Suprapubic skin (tissue), 4 donors: ENCODE results near the gene RBBP8.

ENCODE experiments used
- EP300 ChIP-seq: sonication (generic); formaldehyde crosslinking; IDR thresholded peaks from one replicate; pipeline ENCODE4 v1.6.1; 2017; ENCODE audit warnings: antibody characterized with exemption
- POLR2A ChIP-seq, 2 donors: fragments of 450-650 bp; IDR thresholded peaks; one replicate each; pipeline ENCODE4 v1.6.1; 2017; ENCODE audit warnings: antibody characterized with exemption in 2 of 2, mild to moderate bottlenecking in 2 of 2, moderate library complexity in 2 of 2
- POLR2AphosphoS5 ChIP-seq, 3 donors: sonication (generic); formaldehyde crosslinking; IDR thresholded peaks; one replicate each; pipeline ENCODE4 v1.6.1; 2017; ENCODE audit warnings: antibody characterized with exemption in 3 of 3
- TF ChIP-seq, protein P1 (sequence below), 2 donors: fragments of 200-600 bp in 1 of 2; fragments of 450-650 bp in 1 of 2; sonication (generic) in 1 of 2; IDR thresholded peaks; one replicate each; pipeline ENCODE4 v1.5.1; 2016 to 2019; ENCODE audit warnings: antibody characterized with exemption in 2 of 2, mild to moderate bottlenecking in 1 of 2, moderate library complexity in 1 of 2

DNA sequence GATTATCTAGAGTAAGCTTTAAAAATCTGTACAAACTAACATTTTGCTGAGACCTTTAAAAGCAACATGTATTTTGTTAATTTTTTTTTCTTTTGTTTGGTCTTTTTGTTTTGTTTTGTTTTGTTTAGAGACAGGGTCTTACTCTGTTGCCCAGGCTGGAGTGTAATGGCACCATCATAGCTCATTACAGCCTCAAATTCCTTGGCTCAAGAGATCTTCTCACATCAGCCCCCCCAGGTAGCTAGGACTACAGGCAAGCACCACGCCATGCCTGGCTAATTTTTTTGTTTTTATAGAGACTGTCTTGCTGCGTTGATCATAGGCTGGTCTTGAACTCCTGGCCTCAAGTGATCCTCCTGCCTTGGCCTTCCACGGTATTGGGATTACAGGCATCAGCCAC lies 23.1 kb downstream of the RBBP8 start:
- TF ChIP-seq, protein P1, sequence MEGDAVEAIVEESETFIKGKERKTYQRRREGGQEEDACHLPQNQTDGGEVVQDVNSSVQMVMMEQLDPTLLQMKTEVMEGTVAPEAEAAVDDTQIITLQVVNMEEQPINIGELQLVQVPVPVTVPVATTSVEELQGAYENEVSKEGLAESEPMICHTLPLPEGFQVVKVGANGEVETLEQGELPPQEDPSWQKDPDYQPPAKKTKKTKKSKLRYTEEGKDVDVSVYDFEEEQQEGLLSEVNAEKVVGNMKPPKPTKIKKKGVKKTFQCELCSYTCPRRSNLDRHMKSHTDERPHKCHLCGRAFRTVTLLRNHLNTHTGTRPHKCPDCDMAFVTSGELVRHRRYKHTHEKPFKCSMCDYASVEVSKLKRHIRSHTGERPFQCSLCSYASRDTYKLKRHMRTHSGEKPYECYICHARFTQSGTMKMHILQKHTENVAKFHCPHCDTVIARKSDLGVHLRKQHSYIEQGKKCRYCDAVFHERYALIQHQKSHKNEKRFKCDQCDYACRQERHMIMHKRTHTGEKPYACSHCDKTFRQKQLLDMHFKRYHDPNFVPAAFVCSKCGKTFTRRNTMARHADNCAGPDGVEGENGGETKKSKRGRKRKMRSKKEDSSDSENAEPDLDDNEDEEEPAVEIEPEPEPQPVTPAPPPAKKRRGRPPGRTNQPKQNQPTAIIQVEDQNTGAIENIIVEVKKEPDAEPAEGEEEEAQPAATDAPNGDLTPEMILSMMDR (IDR thresholded peaks at IDR 0.05), result no peak
- TF ChIP-seq POLR2AphosphoS5 (IDR thresholded peaks at IDR 0.05), result no peak
- no peak for TF ChIP-seq POLR2A (IDR thresholded peaks at IDR 0.05)
- TF ChIP-seq EP300, result no peak
